Measurements from ENCODE around the gene DBN1. TPM values are rescaled to one million over a fixed set of nuclear protein-coding genes. Genes with fewer than 3 reads are reported as not detected.

The DBN1 gene
- total and polyA plus RNA-seq, 2 experiments from 2014 or later = 106 to 290 TPM

GRCh38 chr5:177432839-177433657, 40.4 kb downstream of the DBN1 start:
- no peak for ATAC-seq
- peaks cover 10% of the 10 kb centered on the region for H3K79me2 ChIP-seq (replicated peaks; ENCODE audit: insufficient read depth)

GRCh38 chr5:177432143-177432838, 41.1 kb downstream of the DBN1 start:
- Histone ChIP-seq H2AFZ (no peak overlapping the region), H3K4me1 (ENCODE audit: insufficient read depth) (peaks cover 13% of the 10 kb centered on the region; the same call in 1 of the 2 replicates), H3F3A (replicated peaks; ENCODE audit: low read depth) (0 out of 2 replicates have a peak, but pooled peaks cover 11% of the 10 kb centered on the region), H3K27me3 (ENCODE audit: insufficient read depth) (no peaks in the 10 kb centered on the region), H3K79me2 (replicated peaks; ENCODE audit: insufficient read depth) (peaks cover 17% of the 10 kb centered on the region), H3K36me3 (ENCODE audit: insufficient read depth) (peaks cover 3% of the 10 kb centered on the region; the same call in 1 of the 2 replicates), H4K20me1 (replicated peaks; ENCODE audit: insufficient read depth) (peaks cover 11% of the 10 kb centered on the region), H3K4me2 (no peak overlapping the region), H3K4me3 (no peak overlapping the region), H3K9me2 (ENCODE audit: insufficient read depth) (no peaks in the 10 kb centered on the region), H3K27ac (ENCODE audit: low read depth) (no peak overlapping the region)
- no peak for ATAC-seq
- Mint-ChIP-seq H3K27me3 (ENCODE audit: insufficient read depth, low read depth, poor library complexity) (peaks cover 16% of the 10 kb centered on the region), H3K9me3 (no peaks in the 10 kb centered on the region; the same call in 2 of the 3 replicates), H3K27ac (no peak overlapping the region), H3K36me3 (ENCODE audit: low read depth) (peaks cover 35% of the 10 kb centered on the region), H3K4me1 (peaks cover 17% of the 10 kb centered on the region), H3K4me3 (no peak overlapping the region)
- no peak for DNase-seq (ENCODE audit: low spot score)
- TF ChIP-seq ETS1 (IDR thresholded peaks at IDR 0.05) (no peak), JUNB (IDR thresholded peaks at IDR 0.05; ENCODE audit: unreplicated experiment) (no peak), ZNF462 (CRISPR knock-in tag; IDR thresholded peaks at IDR 0.05) (no peak), POLR2AphosphoS5 (IDR thresholded peaks at IDR 0.05; ENCODE audit: low read depth) (no peak), EZH2phosphoT487 (IDR thresholded peaks at IDR 0.05; ENCODE audit: unreplicated experiment) (no peak), CREB1 (CRISPR knock-in tag; IDR thresholded peaks at IDR 0.05; ENCODE audit: low read depth) (no peak)

More at GRCh38 chr5:177432839-177433657, 40.4 kb downstream of the DBN1 start:
- Histone ChIP-seq H3K36me3 (ENCODE audit: insufficient read depth) (peaks cover 3% of the 10 kb centered on the region; the same call in 1 of the 2 replicates), H4K20me1 (replicated peaks; ENCODE audit: insufficient read depth) (peaks cover 5% of the 10 kb centered on the region), H3K4me2 (no peak overlapping the region), H3F3A (replicated peaks; ENCODE audit: low read depth) (peaks cover 4% of the 10 kb centered on the region; the same call in 1 of the 2 replicates), H3K27ac (ENCODE audit: low read depth) (no peak overlapping the region), H2AFZ (no peak overlapping the region), H3K4me3 (no peak overlapping the region), H3K4me1 (ENCODE audit: insufficient read depth) (peaks cover 5% of the 10 kb centered on the region; the same call in 1 of the 2 replicates), H3K27me3 (ENCODE audit: insufficient read depth) (no peaks in the 10 kb centered on the region), H3K9me2 (ENCODE audit: insufficient read depth) (no peaks in the 10 kb centered on the region)
- Mint-ChIP-seq H3K27ac (no peak overlapping the region), H3K9me3 (no peaks in the 10 kb centered on the region; the same call in 2 of the 3 replicates), H3K36me3 (ENCODE audit: low read depth) (peaks cover 42% of the 10 kb centered on the region), H3K27me3 (ENCODE audit: insufficient read depth, low read depth, poor library complexity) (peaks cover 11% of the 10 kb centered on the region), H3K4me3 (no peak overlapping the region), H3K4me1 (peaks cover 13% of the 10 kb centered on the region; the same call in 2 of the 3 replicates)
- TF ChIP-seq CTCF (conservative IDR thresholded peaks at IDR 0.05; ENCODE audit: low read depth in 2 of 2) = no peak
- no peak for DNase-seq (ENCODE audit: low spot score)
